Smooth muscle cell (in vitro differentiated cells): ENCODE data around the gene SPTLC3. TPM values are rescaled to one million over a fixed set of nuclear protein-coding genes. Genes with fewer than 3 reads are reported as not detected.
A peak's percentile ranks its signal among the peaks of the same experiment; 100 is the strongest.

Experiments used
- DNase-seq: peaks from one replicate; lab custom pipeline; 2025; ENCODE audit not compliant: unreplicated experiment; lab: John Stamatoyannopoulos, UW
- H2AFZ ChIP-seq: fragments of 200-600 bp; sonication (generic); 2 replicates; pipeline ENCODE4 v1.6.0; 2016; ENCODE audit warnings: antibody characterized with exemption, low read depth, mild to moderate bottlenecking
- H3F3A ChIP-seq: fragments of 200-600 bp; sonication (generic); 2 replicates; pipeline ENCODE4 v1.6.0; 2017; ENCODE audit warnings: antibody characterized with exemption, low read depth
- H3K27ac ChIP-seq: fragments of 200-600 bp; sonication (generic); 2 replicates; pipeline ENCODE4 v1.5.1; 2016; ENCODE audit warnings: low read depth, mild to moderate bottlenecking
- H3K27me3 ChIP-seq: fragments of 200-600 bp; sonication (generic); 2 replicates; pipeline ENCODE4 v1.6.1; 2016; ENCODE audit warnings: low read depth, mild to moderate bottlenecking
- H3K36me3 ChIP-seq: fragments of 200-600 bp; sonication (generic); 2 replicates; pipeline ENCODE4 v1.5.1; 2016; ENCODE audit warnings: low read depth
- H3K4me1 ChIP-seq: fragments of 200-600 bp; sonication (generic); 2 replicates; pipeline ENCODE4 v1.5.1; 2016; ENCODE audit warnings: low read depth
- H3K4me2 ChIP-seq: fragments of 200-600 bp; sonication (generic); 2 replicates; pipeline ENCODE4 v1.6.0; 2016; ENCODE audit warnings: mild to moderate bottlenecking
- H3K4me3 ChIP-seq: fragments of 200-600 bp; sonication (generic); 2 replicates; pipeline ENCODE4 v1.5.1; 2016; ENCODE audit warnings: mild to moderate bottlenecking
- H3K79me2 ChIP-seq: fragments of 200-600 bp; sonication (generic); 2 replicates; pipeline ENCODE4 v1.6.0; 2016; ENCODE audit warnings: low read depth, mild to moderate bottlenecking
- H3K9ac ChIP-seq: fragments of 200-600 bp; sonication (generic); 2 replicates; pipeline ENCODE4 v1.6.0; 2016; ENCODE audit warnings: low read depth
- H3K9me3 ChIP-seq: fragments of 200-600 bp; sonication (generic); replicated peaks from 2 replicates; pipeline ENCODE4 v1.5.1; 2016; ENCODE audit warnings: low read depth
- H4K20me1 ChIP-seq: fragments of 200-600 bp; sonication (generic); 2 replicates; pipeline ENCODE4 v1.6.0; 2016; ENCODE audit warnings: low read depth
- WGBS: methylation state at CpG from one replicate; pipeline ENCODE4 v1.1.7; 2016; ENCODE audit warnings: low lambda C conversion rate; 5-methylcytosine and 5-hydroxymethylcytosine counted together
- polyA plus RNA-seq: library from polyadenylated mRNA; unstranded; fragments of >200 nt; fragmentation: Nextera tagmentation; extraction: Ambion mirVana; gene quantifications from 2 replicates; pipeline ENCODE4 v1.2.1, GENCODE V29; 2016
- total RNA-seq: library from RNA; depleted of rRNA; stranded (reverse); fragments of >200 nt; gene quantifications from 2 replicates; pipeline ENCODE4 v1.2.3, GENCODE V29; 2014
- TF ChIP-seq, protein P1 (sequence below): fragments of 200-600 bp; sonication (generic); IDR thresholded peaks from 2 replicates; pipeline ENCODE4 v1.5.1; 2017; ENCODE audit warnings: borderline replicate concordance, mild to moderate bottlenecking, antibody characterized with exemption; ENCODE audit not compliant: insufficient read depth, poor library complexity, severe bottlenecking

SPTLC3 gene
- total and polyA plus RNA-seq, 2 experiments from 2014 or later = 2.5 to 34.9 TPM

DNA sequence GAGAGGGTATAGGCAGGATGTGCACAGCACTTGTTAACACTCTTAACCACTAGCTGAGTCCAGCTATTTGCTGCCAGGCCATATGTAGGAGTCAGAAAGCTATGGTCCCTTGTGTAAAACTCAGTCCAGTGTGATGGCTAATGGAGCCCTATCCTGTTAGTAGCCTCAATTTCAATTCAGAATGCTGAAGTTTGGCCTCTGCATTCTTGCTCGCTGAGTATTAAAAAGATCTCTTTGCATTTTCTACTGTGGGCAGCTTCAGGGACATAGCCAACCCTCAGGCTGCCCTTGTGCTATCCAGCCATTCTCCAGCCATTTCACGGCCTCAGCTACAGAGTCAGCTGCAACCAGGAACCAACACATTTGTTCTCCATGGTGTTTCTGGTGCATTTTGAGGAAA is 92.5 kb downstream of the SPTLC3 start:
- H4K20me1 ChIP-seq = no peaks in the 10 kb centered on the region
- no peaks in the 10 kb centered on the region for H3K9me3 ChIP-seq
- H3F3A ChIP-seq = peaks cover 5% of the 10 kb centered on the region
- no peak overlapping the region for H3K4me3 ChIP-seq
- H3K4me2 ChIP-seq = peak overlapping the region; percentile 53
- H3K4me1 ChIP-seq = peaks cover 25% of the 10 kb centered on the region
- TF ChIP-seq, protein P1, sequence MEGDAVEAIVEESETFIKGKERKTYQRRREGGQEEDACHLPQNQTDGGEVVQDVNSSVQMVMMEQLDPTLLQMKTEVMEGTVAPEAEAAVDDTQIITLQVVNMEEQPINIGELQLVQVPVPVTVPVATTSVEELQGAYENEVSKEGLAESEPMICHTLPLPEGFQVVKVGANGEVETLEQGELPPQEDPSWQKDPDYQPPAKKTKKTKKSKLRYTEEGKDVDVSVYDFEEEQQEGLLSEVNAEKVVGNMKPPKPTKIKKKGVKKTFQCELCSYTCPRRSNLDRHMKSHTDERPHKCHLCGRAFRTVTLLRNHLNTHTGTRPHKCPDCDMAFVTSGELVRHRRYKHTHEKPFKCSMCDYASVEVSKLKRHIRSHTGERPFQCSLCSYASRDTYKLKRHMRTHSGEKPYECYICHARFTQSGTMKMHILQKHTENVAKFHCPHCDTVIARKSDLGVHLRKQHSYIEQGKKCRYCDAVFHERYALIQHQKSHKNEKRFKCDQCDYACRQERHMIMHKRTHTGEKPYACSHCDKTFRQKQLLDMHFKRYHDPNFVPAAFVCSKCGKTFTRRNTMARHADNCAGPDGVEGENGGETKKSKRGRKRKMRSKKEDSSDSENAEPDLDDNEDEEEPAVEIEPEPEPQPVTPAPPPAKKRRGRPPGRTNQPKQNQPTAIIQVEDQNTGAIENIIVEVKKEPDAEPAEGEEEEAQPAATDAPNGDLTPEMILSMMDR = no peak
- 85% methylated on average over 2 of the region's 2 CpGs for WGBS
- no peaks in the 10 kb centered on the region for H3K79me2 ChIP-seq
- DNase-seq = no peak
- no peaks in the 10 kb centered on the region for H3K27me3 ChIP-seq
- no peak overlapping the region for H3K9ac ChIP-seq
- H3K27ac ChIP-seq = no peak overlapping the region
- H2AFZ ChIP-seq = no peak overlapping the region
- no peaks in the 10 kb centered on the region for H3K36me3 ChIP-seq

DNA sequence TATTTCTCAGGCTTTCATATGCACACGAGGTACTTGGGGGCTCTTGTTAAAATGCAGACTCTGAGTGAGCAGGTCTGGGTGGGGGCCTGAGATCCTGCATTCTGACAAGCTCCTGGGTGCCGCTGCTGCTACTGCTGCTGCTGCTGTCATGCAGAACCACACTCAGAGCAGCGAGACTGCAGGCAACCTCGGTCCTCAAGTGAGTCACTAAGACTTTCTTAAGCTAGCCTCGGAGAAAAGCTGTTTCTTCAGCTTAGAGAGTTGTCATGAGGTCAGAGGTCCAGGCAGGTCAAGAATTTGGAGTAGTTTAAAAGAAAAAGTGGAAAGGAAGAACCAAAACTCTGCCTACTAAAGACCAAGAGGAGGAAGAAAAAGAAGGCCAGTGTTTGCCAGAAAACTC is 92.9 kb downstream of the SPTLC3 start:
- no peak for DNase-seq
- no peak overlapping the region for H3K9ac ChIP-seq
- no peak overlapping the region for H3K4me3 ChIP-seq
- no peak overlapping the region for H3K27ac ChIP-seq
- H3K79me2 ChIP-seq = no peaks in the 10 kb centered on the region
- no peaks in the 10 kb centered on the region for H3K36me3 ChIP-seq
- no peaks in the 10 kb centered on the region for H4K20me1 ChIP-seq
- H2AFZ ChIP-seq = no peak overlapping the region
- no peaks in the 10 kb centered on the region for H3K9me3 ChIP-seq
- no peaks in the 10 kb centered on the region for H3K27me3 ChIP-seq
- H3F3A ChIP-seq = peaks cover 5% of the 10 kb centered on the region
- peaks cover 22% of the 10 kb centered on the region for H3K4me1 ChIP-seq
- WGBS = 11% methylated on average over 5 of the region's 5 CpGs
- TF ChIP-seq, protein P1 = no peak
- H3K4me2 ChIP-seq = peak overlapping the region; percentile 53

DNA sequence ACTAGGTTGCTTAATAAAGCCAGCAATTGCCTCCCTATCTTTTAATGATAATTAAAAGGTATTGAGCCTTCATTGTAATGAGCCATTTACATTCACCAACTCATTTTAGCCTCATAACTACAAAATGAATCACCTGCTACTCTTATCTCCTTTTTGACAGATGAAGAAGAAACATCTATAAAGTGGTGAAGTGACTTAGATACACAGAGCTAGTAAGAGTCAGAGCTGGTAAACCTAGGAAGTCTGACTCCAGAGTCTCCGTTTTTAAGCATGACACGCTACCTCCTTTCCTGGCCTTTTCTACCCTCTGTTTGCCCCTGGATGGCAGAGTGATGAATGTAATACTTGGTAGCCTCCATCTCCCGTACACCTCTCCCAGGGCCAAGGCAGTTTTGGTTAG is 93.5 kb downstream of the SPTLC3 start:
- H3K4me1 ChIP-seq = peaks cover 16% of the 10 kb centered on the region
- peaks cover 5% of the 10 kb centered on the region for H3F3A ChIP-seq
- no peak overlapping the region for H3K27ac ChIP-seq
- no peaks in the 10 kb centered on the region for H3K36me3 ChIP-seq
- TF ChIP-seq, protein P1 = no peak
- no peaks in the 10 kb centered on the region for H3K79me2 ChIP-seq
- H3K4me2 ChIP-seq = peak overlapping the region; percentile 53
- no peaks in the 10 kb centered on the region for H3K9me3 ChIP-seq
- H2AFZ ChIP-seq = no peak overlapping the region
- H3K27me3 ChIP-seq = no peaks in the 10 kb centered on the region
- no peak overlapping the region for H3K9ac ChIP-seq
- DNase-seq = no peak
- no peaks in the 10 kb centered on the region for H4K20me1 ChIP-seq
- 55% methylated on average over 3 of the region's 3 CpGs for WGBS
- H3K4me3 ChIP-seq = no peak overlapping the region

DNA sequence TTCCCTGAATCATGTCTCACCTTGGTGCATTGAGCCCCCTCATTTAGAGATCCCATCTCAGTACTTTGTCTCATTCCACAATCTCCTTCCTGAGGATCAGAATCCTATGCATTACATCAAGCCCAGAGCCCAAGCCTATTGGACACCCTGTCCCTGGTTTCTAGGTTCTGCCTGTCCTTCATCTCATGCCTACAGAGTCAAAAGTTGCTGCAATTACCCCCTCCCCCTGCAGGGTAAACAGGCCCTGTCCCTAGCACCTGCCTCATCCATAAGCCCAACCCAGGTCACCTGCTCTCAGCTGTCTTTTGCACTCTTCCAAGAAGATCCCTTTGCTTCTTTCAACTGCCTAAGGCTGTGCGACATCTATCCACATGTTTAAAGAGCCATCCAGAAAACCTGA is 93.9 kb downstream of the SPTLC3 start:
- Histone ChIP-seq H3K9ac (no peak overlapping the region), H3K9me3 (no peaks in the 10 kb centered on the region), H3K36me3 (no peaks in the 10 kb centered on the region), H3K79me2 (no peaks in the 10 kb centered on the region), H3K4me1 (peaks cover 15% of the 10 kb centered on the region), H3K4me3 (no peak overlapping the region), H3K4me2 (no peak overlapping the region), H3F3A (peaks cover 5% of the 10 kb centered on the region), H2AFZ (no peak overlapping the region), H4K20me1 (no peaks in the 10 kb centered on the region), H3K27ac (no peak overlapping the region), H3K27me3 (no peaks in the 10 kb centered on the region)
- 97% methylated on average over 1 of the region's 1 CpG for WGBS
- DNase-seq = no peak
- TF ChIP-seq, protein P1 = no peak
